ENCODE results near the gene FSTL4.

GRCh38 chr5:133469252-133469651, 143.1 kb downstream of the FSTL4 start:
- TF ChIP-seq, protein P1, sequence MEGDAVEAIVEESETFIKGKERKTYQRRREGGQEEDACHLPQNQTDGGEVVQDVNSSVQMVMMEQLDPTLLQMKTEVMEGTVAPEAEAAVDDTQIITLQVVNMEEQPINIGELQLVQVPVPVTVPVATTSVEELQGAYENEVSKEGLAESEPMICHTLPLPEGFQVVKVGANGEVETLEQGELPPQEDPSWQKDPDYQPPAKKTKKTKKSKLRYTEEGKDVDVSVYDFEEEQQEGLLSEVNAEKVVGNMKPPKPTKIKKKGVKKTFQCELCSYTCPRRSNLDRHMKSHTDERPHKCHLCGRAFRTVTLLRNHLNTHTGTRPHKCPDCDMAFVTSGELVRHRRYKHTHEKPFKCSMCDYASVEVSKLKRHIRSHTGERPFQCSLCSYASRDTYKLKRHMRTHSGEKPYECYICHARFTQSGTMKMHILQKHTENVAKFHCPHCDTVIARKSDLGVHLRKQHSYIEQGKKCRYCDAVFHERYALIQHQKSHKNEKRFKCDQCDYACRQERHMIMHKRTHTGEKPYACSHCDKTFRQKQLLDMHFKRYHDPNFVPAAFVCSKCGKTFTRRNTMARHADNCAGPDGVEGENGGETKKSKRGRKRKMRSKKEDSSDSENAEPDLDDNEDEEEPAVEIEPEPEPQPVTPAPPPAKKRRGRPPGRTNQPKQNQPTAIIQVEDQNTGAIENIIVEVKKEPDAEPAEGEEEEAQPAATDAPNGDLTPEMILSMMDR (IDR thresholded peaks at IDR 0.05), result no peak
- TF ChIP-seq POLR2A (IDR thresholded peaks at IDR 0.05), result no peak

Measured in body of pancreas (tissue), 4 donors.